Naive thymus-derived CD4-positive, alpha-beta T cell (primary cell): Measurements from ENCODE around the gene PINLYP. TPM values are rescaled to one million over a fixed set of nuclear protein-coding genes. Genes with fewer than 3 reads are reported as not detected.

Experiments
- ATAC-seq: fragments of 150-1000 bp; cut with Tn5 transposase; 2 replicates; pipeline ENCODE4 v1.10.0; 2021; ENCODE audit warnings: mild to moderate bottlenecking, moderate library complexity
- CTCF ChIA-PET: fragments of 350-600 bp; sonication (Branson Sonifier 250); formaldehyde crosslinking; loops from one replicate; lab custom pipeline; 2021; ENCODE audit warnings: antibody characterized with exemption; lab: Charles Lee
- POLR2A ChIA-PET: fragments of 350-600 bp; sonication (Branson Sonifier 250); formaldehyde crosslinking; loops from one replicate; lab custom pipeline; 2021; ENCODE audit warnings: antibody characterized with exemption, inconsistent platforms; lab: Charles Lee
- DNase-seq, 9 donors: peaks; one replicate each; pipeline versions ENCODE4 v3.0.0 to v3.0.0-alpha.2; 2020 to 2022; ENCODE audit warnings: mixed read lengths in 1 of 9
- H3K27ac ChIP-seq: one replicate; pipeline ENCODE4 v1.7.0; 2013; ENCODE audit warnings: mild to moderate bottlenecking, low read depth, low read length, moderate library complexity
- H3K27me3 ChIP-seq, 2 donors: one replicate each; pipeline ENCODE4 v1.7.0; 2013; ENCODE audit warnings: low read length in 2 of 2, mild to moderate bottlenecking in 2 of 2, moderate library complexity in 2 of 2; ENCODE audit not compliant: control insufficient read depth in 2 of 2, insufficient read depth in 2 of 2
- H3K36me3 ChIP-seq, 3 experiments: 1 replicate in 2 of 3; 2 replicates in 1 of 3; pipeline ENCODE4 v1.7.0; 2013; ENCODE audit warnings: low read length in 3 of 3, mild to moderate bottlenecking in 3 of 3, moderate library complexity in 1 of 3; ENCODE audit not compliant: insufficient read depth in 3 of 3, control insufficient read depth in 2 of 3
- H3K4me1 ChIP-seq, 2 donors: one replicate each; pipeline ENCODE4 v1.7.0; 2013; ENCODE audit warnings: low read length in 2 of 2, mild to moderate bottlenecking in 2 of 2, moderate library complexity in 1 of 2; ENCODE audit not compliant: control insufficient read depth in 2 of 2, insufficient read depth in 2 of 2
- H3K4me3 ChIP-seq: 2 replicates; pipeline ENCODE4 v1.7.0; 2013; ENCODE audit warnings: mild to moderate bottlenecking, low read length
- H3K9me3 ChIP-seq, 3 experiments: 1 replicate in 2 of 3; 2 replicates in 1 of 3; pipeline ENCODE4 v1.7.0; 2013; ENCODE audit warnings: low read length in 3 of 3; ENCODE audit not compliant: control insufficient read depth in 2 of 3
- H3K27ac Mint-ChIP-seq, 9 donors: one replicate each; pipeline ENCODE4 v1.8.0; 2020 to 2022; ENCODE audit warnings: mixed read lengths in 9 of 9, mild to moderate bottlenecking in 8 of 9, moderate library complexity in 5 of 9, inconsistent platforms in 2 of 9
- H3K27me3 Mint-ChIP-seq, 5 donors: one replicate each; pipeline ENCODE4 v1.8.0; 2021 to 2022; ENCODE audit warnings: mixed read lengths in 5 of 5, mild to moderate bottlenecking in 1 of 5
- H3K36me3 Mint-ChIP-seq, 5 donors: one replicate each; pipeline ENCODE4 v1.8.0; 2020 to 2022; ENCODE audit warnings: mixed read lengths in 5 of 5, mild to moderate bottlenecking in 3 of 5, inconsistent platforms in 1 of 5
- H3K4me1 Mint-ChIP-seq, 7 donors: one replicate each; pipeline ENCODE4 v1.8.0; 2020 to 2022; ENCODE audit warnings: mixed read lengths in 7 of 7, mild to moderate bottlenecking in 3 of 7, inconsistent platforms in 1 of 7
- H3K4me3 Mint-ChIP-seq, 10 donors: one replicate each; pipeline ENCODE4 v1.8.0; 2020 to 2022; ENCODE audit warnings: mild to moderate bottlenecking in 10 of 10, mixed read lengths in 10 of 10, moderate library complexity in 6 of 10, inconsistent platforms in 2 of 10
- H3K9me3 Mint-ChIP-seq, 11 donors: one replicate each; pipeline ENCODE4 v1.8.0; 2020 to 2022; ENCODE audit warnings: mixed read lengths in 11 of 11, mild to moderate bottlenecking in 4 of 11, inconsistent platforms in 1 of 11, moderate library complexity in 1 of 11
- intact Hi-C, 2 donors: fragments of 100-400 bp; cut with micrococcal nuclease; formaldehyde crosslinking; loops; one replicate each; pipeline ENCODE4 v1.15.1; 2023
- polyA plus RNA-seq, 2 donors: library from polyadenylated mRNA; unstranded; fragments of 300-500 nt; fragmentation: Illumina TruSeq; gene quantifications; one replicate each; pipeline ENCODE4 v1.2.3, GENCODE V29; 2021
- total RNA-seq, 6 experiments: library from RNA in 5 of 6; stranded (reverse) in 5 of 6; gene quantifications; 1 replicate in 5 of 6; 2 replicates in 1 of 6; pipeline ENCODE4 v1.2.3 and lab custom pipeline; 2021 to 2026

PINLYP gene
- total and polyA plus RNA-seq, 7 experiments from 2014 or later = 0.27 to 5.8 (median 0.54) TPM; not detected in 1

- Mint-ChIP-seq H3K4me1 (peaks cover 11 to 26% (median 16%) of the 10 kb centered on the region in 7 donors), H3K36me3 (peaks cover 6 to 46% (median 22%) of the 10 kb centered on the region in 5 donors), H3K27me3 (no peaks in the 10 kb centered on the region), H3K4me3 (no peak overlapping the region), H3K9me3 (peaks cover 0 to 2% (median 0%) of the 10 kb centered on the region in 11 donors), H3K27ac (peak overlapping the region in 5 of 9 donors; percentile 16 to 72 (median 59))
- H3K36me3 ChIP-seq = peaks cover 3 to 76% (median 8%) of the 10 kb centered on the region in 3 experiments
- intact Hi-C loops = loop anchor here in 1 of 2 donors (2.0 kb wide), 1 partner anchor 21 kb away; the partner anchor contains the start of gene ZNF575
- no peaks in the 10 kb centered on the region for H3K9me3 ChIP-seq
- ChIA-PET POLR2A (interaction anchor here (1.5 to 3.8 kb wide), 3 partner anchors 17 to 41 kb away, joined by 4 to 30 read pairs (median 5); partner anchors contain the start of gene ZNF575), CTCF (interaction anchor here (0.6 to 6.7 kb wide), 8 partner anchors 12 to 114 kb away, joined by 3 to 122 read pairs (median 6); partner anchors contain the start of genes IRGQ, ZNF575 and ZNF576)
- no peak overlapping the region for H3K4me3 ChIP-seq
- peak overlapping the region; percentile 26 for H3K27ac ChIP-seq
- no peak for ATAC-seq
- H3K27me3 ChIP-seq = no peaks in the 10 kb centered on the region
- H3K4me1 ChIP-seq = peaks cover 3 to 8% of the 10 kb centered on the region in 2 donors
- DNase-seq = no peak
Observed at GRCh38 chr19:43553656-43554055, 21.9 kb upstream of the PINLYP start.

GRCh38 chr19:43554317-43554895, 21.2 kb upstream of the PINLYP start:
- ChIA-PET POLR2A (interaction anchor here (1.0 to 3.8 kb wide), 7 partner anchors 15 to 64 kb away, joined by 3 to 30 read pairs (median 5); partner anchors contain the start of genes PINLYP, XRCC1 and ZNF575), CTCF (interaction anchor here (0.7 to 6.7 kb wide), 15 partner anchors 9 to 255 kb away, joined by 3 to 122 read pairs (median 4); partner anchors contain the start of genes ETHE1, IRGQ, ZNF575 and ZNF576)
- peaks cover 6 to 45% (median 22%) of the 10 kb centered on the region in 5 donors for H3K36me3 Mint-ChIP-seq
- peak overlapping the region in 4 of 9 donors; percentile 21 to 61 (median 58) for H3K27ac Mint-ChIP-seq
- H3K36me3 ChIP-seq = peaks cover 3 to 69% (median 8%) of the 10 kb centered on the region in 3 experiments
- no peaks in the 10 kb centered on the region for H3K27me3 Mint-ChIP-seq
- H3K4me3 ChIP-seq = no peak overlapping the region
- peaks cover 0 to 2% (median 0%) of the 10 kb centered on the region in 11 donors for H3K9me3 Mint-ChIP-seq
- intact Hi-C loops = loop anchor here in 1 of 2 donors (2.0 kb wide), 1 partner anchor 22 kb away; the partner anchor contains the start of gene ZNF575
- peaks cover 11 to 28% (median 17%) of the 10 kb centered on the region in 7 donors for H3K4me1 Mint-ChIP-seq
- H3K9me3 ChIP-seq = no peaks in the 10 kb centered on the region
- H3K4me1 ChIP-seq = peaks cover 3 to 8% of the 10 kb centered on the region in 2 donors
- H3K27ac ChIP-seq = peak overlapping the region; percentile 1
- H3K27me3 ChIP-seq = no peaks in the 10 kb centered on the region
- H3K4me3 Mint-ChIP-seq = no peak overlapping the region
- no peak for DNase-seq
- no peak for ATAC-seq

- intact Hi-C loops = loop anchor here (1.0 to 2.0 kb wide), 7 partner anchors 20 to 229 kb away; partner anchors contain the start of genes PINLYP (in 2 of the 2), XRCC1 (in 2 of the 2), IRGQ (in 1 of the 2) and ZNF575 (in 1 of the 2)
- Mint-ChIP-seq H3K4me3 (no peak overlapping the region), H3K9me3 (peaks cover 0 to 2% (median 0%) of the 10 kb centered on the region in 11 donors), H3K27me3 (no peaks in the 10 kb centered on the region), H3K36me3 (peaks cover 6 to 44% (median 21%) of the 10 kb centered on the region in 5 donors), H3K4me1 (peaks cover 11 to 32% (median 23%) of the 10 kb centered on the region in 7 donors), H3K27ac (peak overlapping the region; percentile 44 to 89 (median 58))
- Histone ChIP-seq H3K4me1 (peaks cover 3 to 10% of the 10 kb centered on the region in 2 donors), H3K36me3 (peaks cover 3 to 62% (median 8%) of the 10 kb centered on the region in 3 experiments), H3K9me3 (no peaks in the 10 kb centered on the region), H3K27ac (peak overlapping the region; percentile 1), H3K27me3 (no peaks in the 10 kb centered on the region), H3K4me3 (no peak overlapping the region)
- ATAC-seq (peak; percentile 98), DNase-seq (peak; percentile 59 to 90 (median 84))
- CTCF ChIA-PET = interaction anchor here (0.6 to 6.7 kb wide), 22 partner anchors 10 to 254 kb away, joined by 3 to 122 read pairs (median 4); partner anchors contain the start of genes ETHE1, IRGQ, ZNF575 and ZNF576
- POLR2A ChIA-PET = interaction anchor here (0.9 to 3.8 kb wide), 9 partner anchors 9 to 67 kb away, joined by 3 to 30 read pairs (median 4); partner anchors contain the start of genes ETHE1, PINLYP, XRCC1 and ZNF575
Observed at GRCh38 chr19:43555185-43555770, 20.3 kb upstream of the PINLYP start.

GRCh38 chr19:43560687-43561086, 14.9 kb upstream of the PINLYP start:
- Mint-ChIP-seq H3K9me3 (no peaks in the 10 kb centered on the region), H3K36me3 (peaks cover 0 to 30% (median 9%) of the 10 kb centered on the region in 5 donors), H3K4me3 (peak overlapping the region in 8 of 10 donors; percentile 79 to 97 (median 90)), H3K27me3 (no peaks in the 10 kb centered on the region), H3K4me1 (peaks cover 36 to 67% (median 61%) of the 10 kb centered on the region in 7 donors), H3K27ac (peak overlapping the region; percentile 19 to 99 (median 96))
- ChIA-PET POLR2A (interaction anchor here (5.8 kb wide), 1 partner anchor 35 kb away, joined by 46 read pairs; the partner anchor contains the start of genes IRGQ and ZNF576), CTCF (interaction anchor here (0.6 to 1.8 kb wide), 3 partner anchors 28 to 191 kb away, joined by 4 to 11 read pairs (median 4); partner anchors contain the start of genes IRGQ, ZNF575 and ZNF576)
- H3K4me3 ChIP-seq = no peak overlapping the region
- ATAC-seq = no peak
- H3K4me1 ChIP-seq = peaks cover 31 to 40% of the 10 kb centered on the region in 2 donors
- intact Hi-C loops = no loop called here
- H3K27me3 ChIP-seq = no peaks in the 10 kb centered on the region
- DNase-seq = no peak
- peak overlapping the region; percentile 79 for H3K27ac ChIP-seq
- H3K36me3 ChIP-seq = peaks cover 0 to 29% (median 0%) of the 10 kb centered on the region in 3 experiments
- no peaks in the 10 kb centered on the region for H3K9me3 ChIP-seq

- CTCF ChIA-PET = interaction anchor here (1.0 to 1.8 kb wide), 2 partner anchors 32 to 34 kb away, joined by 3 to 11 read pairs; partner anchors contain the start of genes IRGQ and ZNF576
Observed at GRCh38 chr19:43561139-43561970, 14.2 kb upstream of the PINLYP start.

More at GRCh38 chr19:43561139-43561970, 14.2 kb upstream of the PINLYP start:
- no peak for DNase-seq
- H3K9me3 Mint-ChIP-seq = no peaks in the 10 kb centered on the region
- no peak overlapping the region for H3K4me3 ChIP-seq
- intact Hi-C loops = no loop called here
- no peaks in the 10 kb centered on the region for H3K27me3 ChIP-seq
- peak overlapping the region; percentile 79 for H3K27ac ChIP-seq
- H3K27ac Mint-ChIP-seq = peak overlapping the region; percentile 75 to 99 (median 96)
- H3K36me3 ChIP-seq = peaks cover 0 to 23% (median 0%) of the 10 kb centered on the region in 3 experiments
- peaks cover 31 to 40% of the 10 kb centered on the region in 2 donors for H3K4me1 ChIP-seq
- peaks cover 0 to 30% (median 9%) of the 10 kb centered on the region in 5 donors for H3K36me3 Mint-ChIP-seq
- H3K27me3 Mint-ChIP-seq = no peaks in the 10 kb centered on the region
- peaks cover 33 to 64% (median 58%) of the 10 kb centered on the region in 7 donors for H3K4me1 Mint-ChIP-seq
- H3K9me3 ChIP-seq = no peaks in the 10 kb centered on the region
- ATAC-seq = no peak
- H3K4me3 Mint-ChIP-seq = peak overlapping the region in 9 of 10 donors; percentile 71 to 97 (median 89)
- POLR2A ChIA-PET = interaction anchor here (0.5 to 5.8 kb wide), 4 partner anchors 13 to 1841 kb away, joined by 3 to 46 read pairs (median 8); partner anchors contain the start of genes IRGQ, PINLYP, XRCC1 and ZNF576
